GM12875 (cell line): ENCODE data around the gene CD2AP.

Source experiments
- H3K4me3 ChIP-seq: one replicate; pipeline ENCODE4 v1.5.1; 2011; ENCODE audit warnings: low read depth, low read length, control low read depth
- CTCF ChIP-seq: IDR thresholded peaks from 2 replicates; pipeline ENCODE4 v1.5.1; 2011; ENCODE audit warnings: low read depth, mild to moderate bottlenecking, control low read depth, inconsistent platforms, low read length, moderate library complexity, borderline replicate concordance; ENCODE audit not compliant: insufficient read depth

The CD2AP gene

GRCh38 chr6:47650553-47651432, 173.2 kb downstream of the CD2AP start:
- H3K4me3 ChIP-seq, result no peak overlapping the region
- TF ChIP-seq CTCF, result no peak

GRCh38 chr6:47651505-47651944, 173.9 kb downstream of the CD2AP start:
- no peak overlapping the region for H3K4me3 ChIP-seq

GRCh38 chr6:47653706-47654105, 176.1 kb downstream of the CD2AP start:
- no peak overlapping the region for H3K4me3 ChIP-seq
- no peak for TF ChIP-seq CTCF

More at GRCh38 chr6:47651505-47651944, 173.9 kb downstream of the CD2AP start:
- no peak for TF ChIP-seq CTCF

- no peak for TF ChIP-seq CTCF
- no peak overlapping the region for H3K4me3 ChIP-seq
Measured at GRCh38 chr6:47654255-47654654, 176.7 kb downstream of the CD2AP start.

GRCh38 chr6:47655719-47656595, 178.4 kb downstream of the CD2AP start:
- no peak overlapping the region for H3K4me3 ChIP-seq
- TF ChIP-seq CTCF, result no peak

GRCh38 chr6:47661960-47662359, 184.4 kb downstream of the CD2AP start:
- TF ChIP-seq CTCF, result no peak
- H3K4me3 ChIP-seq, result no peak overlapping the region
